CD1c-positive myeloid dendritic cell (primary cell): Measurements from ENCODE around the gene POLR3F.
"Not testable (repeated sequence)": the region's sequence is repeated elsewhere in the genome, so short reads cannot be mapped to it uniquely, and the experiment has no call there.

Experiments used
- DNase-seq: peaks from one replicate; pipeline ENCODE4 v3.0.0-alpha.2; 2016; ENCODE audit errors: extremely low spot score

POLR3F gene

GRCh38 chr20:18504479-18505060 is 37.4 kb downstream of the POLR3F start:
- peak; percentile 5 for DNase-seq

- DNase-seq: no peak
Measured at GRCh38 chr20:18506744-18507143, 39.6 kb downstream of the POLR3F start.

- peak; percentile 98 for DNase-seq
Measured at GRCh38 chr20:18507218-18508191, 40.3 kb downstream of the POLR3F start, which contains the start of gene SEC23B. Gene SEC23B (plus strand): TSS chr20:18507940. CDS start chr20:18510836, 2,896 bp downstream.

DNA sequence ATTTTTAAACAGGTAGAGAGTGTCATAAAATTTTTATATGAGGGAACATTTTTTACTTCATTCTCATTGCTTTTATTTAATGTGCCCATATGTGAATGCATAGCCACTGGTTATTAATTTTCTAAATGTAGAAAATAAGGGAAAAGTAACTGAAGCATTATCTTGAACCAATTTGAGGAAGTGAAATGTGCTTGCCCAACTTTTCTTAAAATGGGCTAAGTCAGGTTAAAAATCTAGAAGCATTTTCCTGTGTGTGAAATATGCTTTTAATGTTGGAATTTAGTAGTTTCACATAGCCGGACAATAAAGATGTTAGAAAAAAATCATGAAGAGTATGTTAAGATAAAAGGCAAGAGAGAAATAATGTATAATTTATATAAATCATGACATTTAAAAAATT is 44.4 kb downstream of the POLR3F start:
- peak; percentile 77 for DNase-seq

GRCh38 chr20:18513208-18513607 is 46.0 kb downstream of the POLR3F start:
- no peak for DNase-seq

- DNase-seq: no peak
Measured at GRCh38 chr20:18514127-18514526, 46.9 kb downstream of the POLR3F start.

GRCh38 chr20:18515973-18516372 is 48.8 kb downstream of the POLR3F start:
- no peak for DNase-seq

DNA sequence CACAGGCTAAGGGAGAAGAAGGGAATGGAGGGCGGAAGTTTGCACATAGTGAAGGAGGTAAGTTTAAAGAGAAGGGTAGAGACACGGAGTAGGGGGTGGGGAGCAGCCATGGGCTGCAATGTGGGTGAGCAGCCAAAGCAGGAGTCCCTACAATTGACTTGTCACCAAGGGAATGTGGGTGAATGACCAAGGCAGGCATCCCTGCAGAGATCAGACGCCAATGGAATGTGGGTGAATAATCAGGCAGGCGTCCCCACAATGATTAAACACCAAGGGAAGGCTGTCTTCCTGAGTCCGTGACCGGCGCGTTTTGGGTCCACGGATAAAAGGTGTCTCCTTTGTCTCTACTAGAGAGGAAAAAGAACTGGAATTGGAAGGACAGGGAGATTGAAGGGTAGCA is 54.9 kb downstream of the POLR3F start:
- DNase-seq: not testable (repeated sequence)

GRCh38 chr20:18523066-18523465 is 55.9 kb downstream of the POLR3F start:
- no peak for DNase-seq

DNA sequence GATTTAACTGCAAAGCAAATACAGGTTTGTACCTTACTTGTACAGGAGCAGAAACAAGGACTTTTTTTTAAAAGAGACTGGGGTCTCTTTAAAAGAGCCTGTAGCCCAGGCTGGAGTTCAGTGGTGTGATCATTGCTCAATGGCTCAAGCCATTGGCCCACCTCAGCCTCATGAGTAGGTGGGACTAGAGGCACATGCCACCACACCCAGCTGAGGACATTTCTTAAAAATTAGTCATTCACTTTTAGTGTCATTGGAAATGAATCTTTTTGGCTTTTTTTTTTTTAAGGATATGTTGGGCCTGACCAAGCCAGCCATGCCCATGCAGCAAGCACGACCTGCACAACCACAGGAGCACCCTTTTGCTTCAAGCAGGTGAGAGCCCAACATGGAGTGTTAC is 57.5 kb downstream of the POLR3F start:
- no peak for DNase-seq

DNA sequence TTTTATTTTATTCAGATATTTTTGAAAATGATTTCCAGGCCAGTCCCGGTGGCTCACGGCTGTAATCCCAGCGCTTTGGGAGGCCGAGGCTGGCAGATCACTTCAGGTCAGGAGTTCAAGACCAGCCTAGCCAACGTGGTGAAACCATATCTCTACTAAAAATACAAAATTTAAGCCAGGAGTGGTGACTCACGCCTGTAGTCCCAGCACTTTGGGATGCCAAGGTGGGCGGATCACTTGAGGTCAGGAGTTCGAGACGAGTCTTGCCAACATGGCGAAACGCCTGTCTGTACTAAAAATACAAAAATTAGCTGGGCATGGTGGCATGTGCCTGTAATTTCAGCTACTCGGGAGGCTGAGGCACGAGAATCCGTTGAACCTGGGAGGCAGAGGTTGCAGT is 59.6 kb downstream of the POLR3F start:
- DNase-seq: not testable (repeated sequence)

GRCh38 chr20:18527339-18527738 is 60.1 kb downstream of the POLR3F start:
- no peak for DNase-seq

GRCh38 chr20:18527836-18528235 is 60.6 kb downstream of the POLR3F start:
- DNase-seq: no peak

DNA sequence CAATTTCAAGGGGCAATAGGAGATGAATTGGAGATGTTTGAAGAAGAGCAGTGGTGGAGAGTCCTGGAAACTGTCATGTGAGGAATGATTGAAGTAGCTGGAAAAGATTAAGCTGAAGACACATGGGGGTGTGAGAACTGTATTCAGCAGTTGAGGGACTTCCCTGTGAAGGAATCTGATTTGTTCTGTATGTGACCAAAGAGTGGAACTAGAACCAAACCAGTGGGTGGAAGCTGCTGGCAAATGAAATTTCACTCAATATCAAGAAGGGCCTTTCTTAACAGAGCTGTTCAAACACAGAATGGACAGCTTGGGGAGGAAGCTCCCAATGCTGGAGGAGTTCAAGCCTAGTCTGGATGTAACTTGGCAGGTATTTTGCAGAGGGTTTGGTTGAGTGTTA is 61.9 kb downstream of the POLR3F start:
- DNase-seq: no peak

GRCh38 chr20:18532626-18533025 is 65.4 kb downstream of the POLR3F start:
- no peak for DNase-seq

GRCh38 chr20:18533491-18533890 is 66.3 kb downstream of the POLR3F start:
- no peak for DNase-seq

DNA sequence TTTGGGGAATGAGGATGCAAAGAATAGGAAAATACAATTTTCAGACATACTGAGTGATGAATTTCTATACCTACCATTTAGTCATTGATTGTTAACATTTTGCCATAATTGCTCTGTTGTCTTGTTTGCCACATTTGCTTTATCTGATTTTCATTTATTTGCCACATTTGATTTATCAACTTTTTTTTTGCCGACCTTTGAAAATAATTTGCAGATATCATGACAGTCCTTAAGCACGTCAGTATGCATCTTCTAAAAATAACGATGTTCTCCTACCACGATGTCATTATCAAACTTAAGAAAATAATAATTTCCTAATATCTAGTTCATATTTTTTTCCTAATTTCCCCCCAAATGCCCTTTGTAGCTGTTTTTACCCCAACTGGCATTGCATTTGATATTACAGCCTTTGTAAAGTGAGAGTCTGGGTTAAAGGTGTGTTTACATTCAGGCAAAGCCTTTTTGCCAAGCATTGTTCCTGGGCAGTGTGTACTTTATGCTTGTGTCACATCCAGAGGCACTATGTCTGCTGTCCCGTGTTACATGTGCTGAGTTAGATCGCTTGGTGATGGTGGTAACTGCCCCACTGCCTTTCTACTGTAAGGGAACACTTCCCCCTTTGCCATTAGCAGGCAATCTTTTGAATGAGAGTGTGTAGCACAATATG is 66.9 kb downstream of the POLR3F start:
- DNase-seq: no peak
